Ovary (tissue), 3 donors: ENCODE measurements around the gene NTRK3.

Experiments
- CTCF ChIP-seq, 3 donors: fragments of 450-650 bp in 2 of 3; fragments of 200-600 bp in 1 of 3; IDR thresholded peaks; one replicate each; pipeline versions ENCODE4 v1.5.1 to v1.8.0; 2016 to 2022; ENCODE audit warnings: antibody characterized with exemption in 3 of 3, mild to moderate bottlenecking in 1 of 3
- EP300 ChIP-seq: sonication (generic); formaldehyde crosslinking; IDR thresholded peaks from one replicate; pipeline ENCODE4 v1.6.1; 2017; ENCODE audit warnings: antibody characterized with exemption
- POLR2A ChIP-seq: fragments of 450-650 bp; IDR thresholded peaks from one replicate; pipeline ENCODE4 v1.6.1; 2017; ENCODE audit warnings: antibody characterized with exemption, mild to moderate bottlenecking, moderate library complexity
- donor health status: DM: no; HTN: no; CAD: no.

GRCh38 chr15:88057836-88058235, 198.7 kb downstream of the NTRK3 start:
- TF ChIP-seq CTCF (IDR thresholded peaks at IDR 0.05): no peak
- TF ChIP-seq EP300: no peak
- no peak for TF ChIP-seq POLR2A
